Measurements from ENCODE around the gene TNFRSF8. TPM values are rescaled to one million over a fixed set of nuclear protein-coding genes. Genes with fewer than 3 reads are reported as not detected.

The TNFRSF8 gene
- total RNA-seq, 4 donors from 2014 or later: 1.1 to 2.6 (median 1.4) TPM

DNA sequence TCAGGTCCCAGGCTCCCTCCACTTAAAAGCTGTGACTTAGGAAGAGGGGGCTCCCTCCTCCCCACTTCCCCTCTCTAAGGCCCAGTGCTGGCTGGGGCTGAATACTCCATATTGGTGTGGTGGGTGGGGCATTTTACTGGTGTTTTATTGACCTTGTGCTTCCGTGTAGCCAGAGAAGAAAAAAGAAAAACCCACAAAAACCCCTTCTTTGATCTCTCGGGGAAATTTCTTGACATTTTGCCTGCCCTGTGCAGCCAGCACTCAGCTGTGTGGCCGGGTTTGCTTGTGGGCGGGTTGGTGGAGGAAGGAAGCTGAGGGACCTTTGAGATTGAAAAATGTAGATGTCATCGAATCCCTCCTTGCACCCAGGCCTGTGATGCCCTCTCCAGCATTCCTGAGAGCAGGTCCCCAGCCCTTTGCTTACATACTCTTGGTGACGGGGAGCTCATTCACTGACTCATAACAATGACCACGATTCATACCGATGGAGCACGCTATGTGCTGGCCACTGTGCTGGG is 24.8 kb downstream of the TNFRSF8 start:
- intact Hi-C loops (cut with DNase I; ENCODE audit: low total_unique reads): no loop called here
- TF ChIP-seq POLR2A (IDR thresholded peaks at IDR 0.05): no peak
- TF ChIP-seq, protein P1, sequence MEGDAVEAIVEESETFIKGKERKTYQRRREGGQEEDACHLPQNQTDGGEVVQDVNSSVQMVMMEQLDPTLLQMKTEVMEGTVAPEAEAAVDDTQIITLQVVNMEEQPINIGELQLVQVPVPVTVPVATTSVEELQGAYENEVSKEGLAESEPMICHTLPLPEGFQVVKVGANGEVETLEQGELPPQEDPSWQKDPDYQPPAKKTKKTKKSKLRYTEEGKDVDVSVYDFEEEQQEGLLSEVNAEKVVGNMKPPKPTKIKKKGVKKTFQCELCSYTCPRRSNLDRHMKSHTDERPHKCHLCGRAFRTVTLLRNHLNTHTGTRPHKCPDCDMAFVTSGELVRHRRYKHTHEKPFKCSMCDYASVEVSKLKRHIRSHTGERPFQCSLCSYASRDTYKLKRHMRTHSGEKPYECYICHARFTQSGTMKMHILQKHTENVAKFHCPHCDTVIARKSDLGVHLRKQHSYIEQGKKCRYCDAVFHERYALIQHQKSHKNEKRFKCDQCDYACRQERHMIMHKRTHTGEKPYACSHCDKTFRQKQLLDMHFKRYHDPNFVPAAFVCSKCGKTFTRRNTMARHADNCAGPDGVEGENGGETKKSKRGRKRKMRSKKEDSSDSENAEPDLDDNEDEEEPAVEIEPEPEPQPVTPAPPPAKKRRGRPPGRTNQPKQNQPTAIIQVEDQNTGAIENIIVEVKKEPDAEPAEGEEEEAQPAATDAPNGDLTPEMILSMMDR (IDR thresholded peaks at IDR 0.05 in 4 of 5, conservative IDR thresholded peaks at IDR 0.05 in 1 of 5): no peak
- ATAC-seq: no peak
- no peak for DNase-seq
- no peaks in the 10 kb centered on the region for H3K9me3 ChIP-seq
- no peak overlapping the region for H3K27ac ChIP-seq
- H3K27me3 ChIP-seq: no peaks in the 10 kb centered on the region
- H3K4me1 ChIP-seq: no peaks in the 10 kb centered on the region
- in situ Hi-C loops (cut with MboI; ENCODE audit: low sequenced_read_pairs in 4 of 4): no loop called here
- H3K4me3 ChIP-seq: no peak overlapping the region
- H3K36me3 ChIP-seq: no peaks in the 10 kb centered on the region

DNA sequence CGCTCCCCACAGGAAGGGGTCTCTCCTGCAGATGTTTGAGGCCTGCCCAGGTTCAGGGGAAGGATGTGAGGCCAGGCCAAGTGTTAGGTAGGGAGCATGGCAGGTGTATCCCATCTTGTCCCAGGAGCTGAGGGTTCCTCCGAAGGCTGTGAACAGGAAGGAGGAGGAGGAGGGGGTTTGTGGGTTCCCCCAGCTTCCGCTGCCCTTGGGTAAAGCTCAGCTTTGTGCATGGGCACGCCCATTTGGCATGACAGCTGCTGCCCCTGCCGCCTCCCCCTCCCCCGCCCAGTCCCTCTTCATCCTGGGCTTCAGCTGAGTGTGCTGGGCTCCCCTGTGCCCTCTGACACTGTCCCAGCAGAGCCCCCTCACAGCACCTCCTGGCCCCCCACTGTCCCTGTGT is 25.5 kb downstream of the TNFRSF8 start:
- TF ChIP-seq POLR2A (IDR thresholded peaks at IDR 0.05): no peak
- TF ChIP-seq, protein P1 (IDR thresholded peaks at IDR 0.05 in 4 of 5, conservative IDR thresholded peaks at IDR 0.05 in 1 of 5): no peak
- Histone ChIP-seq H3K4me3 (no peak overlapping the region), H3K36me3 (no peaks in the 10 kb centered on the region), H3K9me3 (no peaks in the 10 kb centered on the region), H3K27ac (no peak overlapping the region), H3K27me3 (no peaks in the 10 kb centered on the region), H3K4me1 (no peaks in the 10 kb centered on the region)
- DNase-seq (no peak), ATAC-seq (no peak)
- in situ Hi-C loops (cut with MboI; ENCODE audit: low sequenced_read_pairs in 4 of 4): no loop called here
- intact Hi-C loops (cut with DNase I; ENCODE audit: low total_unique reads): no loop called here

- no peak for DNase-seq
These were observed 27.2 kb downstream of the TNFRSF8 start for GRCh38 chr1:12090326-12090725.

GRCh38 chr1:12091191-12091590 is 28.1 kb downstream of the TNFRSF8 start:
- H3K36me3 ChIP-seq: no peaks in the 10 kb centered on the region
- no peaks in the 10 kb centered on the region for H3K9me3 ChIP-seq
- intact Hi-C loops (cut with DNase I; ENCODE audit: low total_unique reads) (no loop called here), in situ Hi-C loops (cut with MboI; ENCODE audit: low sequenced_read_pairs in 4 of 4) (no loop called here)
- DNase-seq (no peak), ATAC-seq (no peak)
- no peak overlapping the region for H3K4me3 ChIP-seq
- H3K27me3 ChIP-seq: no peaks in the 10 kb centered on the region
- H3K4me1 ChIP-seq: no peaks in the 10 kb centered on the region
- H3K27ac ChIP-seq: no peak overlapping the region
- no peak for TF ChIP-seq POLR2A (IDR thresholded peaks at IDR 0.05)
- TF ChIP-seq, protein P1 (IDR thresholded peaks at IDR 0.05 in 4 of 5, conservative IDR thresholded peaks at IDR 0.05 in 1 of 5): no peak

More at GRCh38 chr1:12090326-12090725, 27.2 kb downstream of the TNFRSF8 start:
- Histone ChIP-seq H3K4me1 (no peaks in the 10 kb centered on the region), H3K27me3 (no peaks in the 10 kb centered on the region), H3K4me3 (no peak overlapping the region), H3K27ac (no peak overlapping the region), H3K36me3 (no peaks in the 10 kb centered on the region), H3K9me3 (no peaks in the 10 kb centered on the region)
- in situ Hi-C loops (cut with MboI; ENCODE audit: low sequenced_read_pairs in 4 of 4): no loop called here
- no peak for ATAC-seq
- TF ChIP-seq POLR2A (IDR thresholded peaks at IDR 0.05): no peak
- TF ChIP-seq, protein P1 (IDR thresholded peaks at IDR 0.05 in 4 of 5, conservative IDR thresholded peaks at IDR 0.05 in 1 of 5): no peak
- intact Hi-C loops (cut with DNase I; ENCODE audit: low total_unique reads): no loop called here

DNA sequence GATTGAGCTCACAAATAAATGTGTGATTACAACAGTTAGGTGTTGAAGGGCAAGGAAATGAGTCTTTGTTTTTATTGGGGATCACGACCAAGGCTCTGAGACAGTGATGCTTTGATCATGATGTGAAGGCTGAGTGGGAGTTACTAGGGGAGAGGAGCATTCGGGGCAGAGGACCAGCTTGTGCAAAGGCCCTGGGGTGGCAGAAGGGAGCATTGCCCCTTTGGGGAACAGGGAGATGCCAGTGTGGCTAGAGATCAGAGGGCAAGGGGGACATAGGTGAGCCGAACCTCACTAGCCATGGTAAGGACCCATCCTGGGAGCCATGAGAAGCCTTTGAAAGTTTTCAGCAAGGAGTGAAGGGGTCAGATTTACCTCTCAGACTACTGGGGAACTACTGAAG is 31.1 kb downstream of the TNFRSF8 start:
- H3K27ac ChIP-seq: no peak overlapping the region
- DNase-seq (no peak), ATAC-seq (no peak)
- no peaks in the 10 kb centered on the region for H3K9me3 ChIP-seq
- intact Hi-C loops (cut with DNase I; ENCODE audit: low total_unique reads) (no loop called here), in situ Hi-C loops (cut with MboI; ENCODE audit: low sequenced_read_pairs in 4 of 4) (no loop called here)
- H3K4me1 ChIP-seq: no peaks in the 10 kb centered on the region
- H3K36me3 ChIP-seq: no peaks in the 10 kb centered on the region
- TF ChIP-seq, protein P1 (IDR thresholded peaks at IDR 0.05 in 4 of 5, conservative IDR thresholded peaks at IDR 0.05 in 1 of 5): no peak
- TF ChIP-seq POLR2A (IDR thresholded peaks at IDR 0.05): no peak
- no peaks in the 10 kb centered on the region for H3K27me3 ChIP-seq
- H3K4me3 ChIP-seq: no peak overlapping the region
